Esophagus squamous epithelium (tissue), 5 donors: Measurements from ENCODE around the gene MIS18BP1. TPM values are rescaled to one million over a fixed set of nuclear protein-coding genes. Genes with fewer than 3 reads are reported as not detected.

Experiments
- DNase-seq: peaks from one replicate; lab custom pipeline; 2025; lab: John Stamatoyannopoulos, UW
- H3K27ac ChIP-seq, 4 donors: fragments of 200-600 bp; sonication (generic); one replicate each; pipeline ENCODE4 v1.5.1; 2016 to 2019; ENCODE audit warnings: mild to moderate bottlenecking in 1 of 4
- H3K27me3 ChIP-seq, 4 donors: fragments of 200-600 bp; sonication (generic); 1 replicate in 3 of 4; 2 replicates in 1 of 4; pipeline versions ENCODE4 v1.5.1 to v1.6.0; 2017 to 2021; ENCODE audit warnings: antibody characterized with exemption in 1 of 4
- H3K36me3 ChIP-seq, 3 donors: fragments of 200-600 bp; sonication (generic); one replicate each; pipeline ENCODE4 v1.5.1; 2016 to 2019
- H3K4me1 ChIP-seq, 3 donors: fragments of 200-600 bp; sonication (generic); one replicate each; pipeline ENCODE4 v1.5.1; 2017 to 2019
- H3K4me3 ChIP-seq, 4 donors: fragments of 200-600 bp; sonication (generic); 1 replicate in 3 of 4; 2 replicates in 1 of 4; pipeline ENCODE4 v1.5.1; 2016 to 2019; ENCODE audit warnings: mild to moderate bottlenecking in 2 of 4, moderate library complexity in 1 of 4
- H3K9me3 ChIP-seq, 3 donors: fragments of 200-600 bp; sonication (generic); one replicate each; pipeline ENCODE4 v1.5.1; 2016 to 2019
- CTCF ChIP-seq, 6 experiments: fragments of 450-650 bp in 4 of 6; fragments of 200-600 bp in 2 of 6; sonication (generic) in 2 of 6; IDR thresholded peaks; one replicate each; pipeline ENCODE4 v1.5.1; 2016 to 2019; ENCODE audit warnings: antibody characterized with exemption in 6 of 6, mild to moderate bottlenecking in 4 of 6, moderate library complexity in 4 of 6
- POLR2A ChIP-seq, 4 donors: fragments of 450-650 bp; IDR thresholded peaks; one replicate each; pipeline ENCODE4 v1.6.1; 2017; ENCODE audit warnings: antibody characterized with exemption in 4 of 4, mild to moderate bottlenecking in 4 of 4, moderate library complexity in 3 of 4
- WGBS, 2 donors: methylation state at CpG; one replicate each; pipeline ENCODE4 v1.1.5; 2018; 5-methylcytosine and 5-hydroxymethylcytosine counted together
- intact Hi-C: fragments of 100-400 bp; cut with DNase I; formaldehyde crosslinking; loops from one replicate; pipeline ENCODE4 v1.15.0; 2022
- total RNA-seq, 4 donors: library from RNA; depleted of rRNA; stranded (reverse); fragments of >200 nt; gene quantifications; one replicate each; pipeline ENCODE4 v1.1.0, GENCODE V29; 2016
- donor health status: DM: yes; HTN: yes; CAD: no.

MIS18BP1 gene
- total RNA-seq, 4 donors from 2014 or later: 16.2 to 30.7 (median 24.2) TPM

- Histone ChIP-seq H3K4me1 (peaks cover 0 to 12% (median 0%) of the 10 kb centered on the region in 3 donors), H3K27me3 (no peaks in the 10 kb centered on the region), H3K9me3 (no peaks in the 10 kb centered on the region), H3K27ac (no peak overlapping the region), H3K4me3 (no peak overlapping the region), H3K36me3 (peaks cover 0 to 36% (median 0%) of the 10 kb centered on the region in 3 donors)
- 88 to 100% methylated on average over 1 of the region's 1 CpG for WGBS, 2 donors
- intact Hi-C loops: no loop called here
- no peak for DNase-seq
- TF ChIP-seq POLR2A (IDR thresholded peaks at IDR 0.05) (no peak), CTCF (IDR thresholded peaks at IDR 0.05) (no peak)
Measured at GRCh38 chr14:45199230-45199629, 53.8 kb downstream of the MIS18BP1 start.

GRCh38 chr14:45198551-45198950, 54.5 kb downstream of the MIS18BP1 start:
- no peak overlapping the region for H3K27ac ChIP-seq
- H3K4me1 ChIP-seq: peaks cover 0 to 12% (median 0%) of the 10 kb centered on the region in 3 donors
- no peak overlapping the region for H3K4me3 ChIP-seq
- peaks cover 0 to 31% (median 0%) of the 10 kb centered on the region in 3 donors for H3K36me3 ChIP-seq
- H3K9me3 ChIP-seq: no peaks in the 10 kb centered on the region
- TF ChIP-seq POLR2A (IDR thresholded peaks at IDR 0.05): no peak
- TF ChIP-seq CTCF (IDR thresholded peaks at IDR 0.05): no peak
- no peak for DNase-seq
- 26 to 29% methylated on average over 3 of the region's 3 CpGs for WGBS, 2 donors
- no peaks in the 10 kb centered on the region for H3K27me3 ChIP-seq
- intact Hi-C loops: no loop called here

GRCh38 chr14:45194964-45195363, 58.0 kb downstream of the MIS18BP1 start:
- Histone ChIP-seq H3K4me1 (peaks cover 0 to 12% (median 0%) of the 10 kb centered on the region in 3 donors), H3K9me3 (no peaks in the 10 kb centered on the region), H3K36me3 (no peaks in the 10 kb centered on the region), H3K4me3 (no peak overlapping the region), H3K27ac (no peak overlapping the region), H3K27me3 (no peaks in the 10 kb centered on the region)
- intact Hi-C loops: no loop called here
- DNase-seq: no peak
- TF ChIP-seq CTCF (IDR thresholded peaks at IDR 0.05): no peak
- TF ChIP-seq POLR2A (IDR thresholded peaks at IDR 0.05): no peak
- WGBS, 2 donors: 86 to 87% methylated on average over 4 of the region's 4 CpGs

- H3K27ac ChIP-seq: no peak overlapping the region
- no peaks in the 10 kb centered on the region for H3K9me3 ChIP-seq
- DNase-seq: no peak
- 95 to 98% methylated on average over 2 of the region's 2 CpGs for WGBS, 2 donors
- no peak for TF ChIP-seq CTCF (IDR thresholded peaks at IDR 0.05)
- no peak for TF ChIP-seq POLR2A (IDR thresholded peaks at IDR 0.05)
- intact Hi-C loops: no loop called here
- no peaks in the 10 kb centered on the region for H3K4me1 ChIP-seq
- H3K27me3 ChIP-seq: no peaks in the 10 kb centered on the region
- peaks cover 0 to 26% (median 0%) of the 10 kb centered on the region in 3 donors for H3K36me3 ChIP-seq
- H3K4me3 ChIP-seq: no peak overlapping the region
Measured at GRCh38 chr14:45185100-45185814, 67.7 kb downstream of the MIS18BP1 start.

GRCh38 chr14:45181806-45182205, 71.2 kb downstream of the MIS18BP1 start:
- WGBS, 2 donors: 82 to 91% methylated on average over 3 of the region's 3 CpGs
- no peaks in the 10 kb centered on the region for H3K9me3 ChIP-seq
- intact Hi-C loops: no loop called here
- H3K27ac ChIP-seq: no peak overlapping the region
- H3K4me3 ChIP-seq: no peak overlapping the region
- no peaks in the 10 kb centered on the region for H3K27me3 ChIP-seq
- TF ChIP-seq CTCF (IDR thresholded peaks at IDR 0.05): no peak
- no peak for TF ChIP-seq POLR2A (IDR thresholded peaks at IDR 0.05)
- no peaks in the 10 kb centered on the region for H3K4me1 ChIP-seq
- no peak for DNase-seq
- H3K36me3 ChIP-seq: peaks cover 0 to 3% (median 0%) of the 10 kb centered on the region in 3 donors
